Hepatocyte (in vitro differentiated cells): ENCODE results near the gene OR6B1. TPM values are rescaled to one million over a fixed set of nuclear protein-coding genes. Genes with fewer than 3 reads are reported as not detected.

ENCODE experiments used
- DNase-seq: peaks from one replicate; pipeline ENCODE4 v3.0.0-alpha.2; 2016; ENCODE audit warnings: low spot score
- H2AFZ ChIP-seq: fragments of 200-600 bp; sonication (generic); 2 replicates; pipeline ENCODE4 v1.6.0; 2016; ENCODE audit warnings: antibody characterized with exemption, mild to moderate bottlenecking
- H3K27ac ChIP-seq: fragments of 200-600 bp; sonication (generic); 2 replicates; pipeline ENCODE4 v1.5.1; 2016; ENCODE audit warnings: mild to moderate bottlenecking
- H3K27me3 ChIP-seq: fragments of 200-600 bp; sonication (generic); 2 replicates; pipeline ENCODE4 v1.6.1; 2016
- H3K36me3 ChIP-seq: fragments of 200-600 bp; sonication (generic); replicated peaks from 2 replicates; pipeline ENCODE4 v1.5.1; 2016; ENCODE audit warnings: low read depth; ENCODE audit not compliant: insufficient read depth
- H3K4me1 ChIP-seq: fragments of 200-600 bp; sonication (generic); 2 replicates; pipeline ENCODE4 v1.5.1; 2016; ENCODE audit warnings: mild to moderate bottlenecking, moderate library complexity; ENCODE audit not compliant: insufficient read depth
- H3K4me2 ChIP-seq: fragments of 200-600 bp; sonication (generic); 2 replicates; pipeline ENCODE4 v1.6.0; 2016
- H3K4me3 ChIP-seq: fragments of 200-600 bp; sonication (generic); 2 replicates; pipeline ENCODE4 v1.5.1; 2016; ENCODE audit warnings: mild to moderate bottlenecking
- H3K79me2 ChIP-seq: fragments of 200-600 bp; sonication (generic); 2 replicates; pipeline ENCODE4 v1.6.0; 2017; ENCODE audit warnings: mild to moderate bottlenecking
- H3K9me2 ChIP-seq: fragments of 200-600 bp; sonication (generic); replicated peaks from 2 replicates; pipeline ENCODE4 v1.6.0; 2017; ENCODE audit warnings: mild to moderate bottlenecking; ENCODE audit not compliant: insufficient read depth
- H3K9me3 ChIP-seq: fragments of 200-600 bp; sonication (generic); 2 replicates; pipeline ENCODE4 v1.5.1; 2016; ENCODE audit warnings: low read depth, mild to moderate bottlenecking
- H4K20me1 ChIP-seq: fragments of 200-600 bp; sonication (generic); 2 replicates; pipeline ENCODE4 v1.6.0; 2016; ENCODE audit warnings: mild to moderate bottlenecking; ENCODE audit not compliant: insufficient read depth, poor library complexity, severe bottlenecking
- EZH2 ChIP-seq: fragments of 200-600 bp; sonication (generic); IDR thresholded peaks from 2 replicates; pipeline ENCODE4 v1.6.1; 2016; ENCODE audit warnings: antibody characterized with exemption, mild to moderate bottlenecking, borderline replicate concordance
- EZH2phosphoT487 ChIP-seq: fragments of 200-600 bp; sonication (generic); IDR thresholded peaks from one replicate; pipeline ENCODE4 v1.6.1; 2018; ENCODE audit warnings: antibody characterized with exemption, mild to moderate bottlenecking, low read depth, moderate library complexity; ENCODE audit not compliant: unreplicated experiment, severe bottlenecking
- WGBS: methylation state at CpG from one replicate; pipeline ENCODE4 v1.1.6; 2016; ENCODE audit warnings: low lambda C conversion rate; ENCODE audit errors: missing lambda C conversion rate; 5-methylcytosine and 5-hydroxymethylcytosine counted together
- polyA plus RNA-seq: library from polyadenylated mRNA; unstranded; fragments of >200 nt; fragmentation: Nextera tagmentation; extraction: Ambion mirVana; gene quantifications from 2 replicates; pipeline ENCODE4 v1.2.1, GENCODE V29; 2016
- total RNA-seq: library from RNA; depleted of rRNA; stranded (reverse); fragments of >200 nt; gene quantifications from 2 replicates; pipeline ENCODE4 v1.2.3, GENCODE V29; 2014
- TF ChIP-seq, protein P1 (sequence below): fragments of 200-600 bp; sonication (generic); IDR thresholded peaks from 2 replicates; pipeline ENCODE4 v1.5.1; 2016; ENCODE audit warnings: antibody characterized with exemption, mild to moderate bottlenecking; ENCODE audit not compliant: poor library complexity

Gene OR6B1
- total and polyA plus RNA-seq, 2 experiments from 2014 or later, result 0.28 TPM; not detected in 1

- Histone ChIP-seq H3K27me3 (no peaks in the 10 kb centered on the region), H3K9me2 (no peaks in the 10 kb centered on the region), H3K4me3 (no peak overlapping the region), H4K20me1 (no peaks in the 10 kb centered on the region), H2AFZ (no peak overlapping the region), H3K79me2 (no peaks in the 10 kb centered on the region), H3K4me1 (peaks cover 6% of the 10 kb centered on the region), H3K36me3 (no peaks in the 10 kb centered on the region), H3K4me2 (no peak overlapping the region), H3K27ac (no peak overlapping the region), H3K9me3 (no peaks in the 10 kb centered on the region)
- DNase-seq, result no peak
- TF ChIP-seq EZH2phosphoT487, result no peak
- no peak for TF ChIP-seq EZH2
- TF ChIP-seq, protein P1, sequence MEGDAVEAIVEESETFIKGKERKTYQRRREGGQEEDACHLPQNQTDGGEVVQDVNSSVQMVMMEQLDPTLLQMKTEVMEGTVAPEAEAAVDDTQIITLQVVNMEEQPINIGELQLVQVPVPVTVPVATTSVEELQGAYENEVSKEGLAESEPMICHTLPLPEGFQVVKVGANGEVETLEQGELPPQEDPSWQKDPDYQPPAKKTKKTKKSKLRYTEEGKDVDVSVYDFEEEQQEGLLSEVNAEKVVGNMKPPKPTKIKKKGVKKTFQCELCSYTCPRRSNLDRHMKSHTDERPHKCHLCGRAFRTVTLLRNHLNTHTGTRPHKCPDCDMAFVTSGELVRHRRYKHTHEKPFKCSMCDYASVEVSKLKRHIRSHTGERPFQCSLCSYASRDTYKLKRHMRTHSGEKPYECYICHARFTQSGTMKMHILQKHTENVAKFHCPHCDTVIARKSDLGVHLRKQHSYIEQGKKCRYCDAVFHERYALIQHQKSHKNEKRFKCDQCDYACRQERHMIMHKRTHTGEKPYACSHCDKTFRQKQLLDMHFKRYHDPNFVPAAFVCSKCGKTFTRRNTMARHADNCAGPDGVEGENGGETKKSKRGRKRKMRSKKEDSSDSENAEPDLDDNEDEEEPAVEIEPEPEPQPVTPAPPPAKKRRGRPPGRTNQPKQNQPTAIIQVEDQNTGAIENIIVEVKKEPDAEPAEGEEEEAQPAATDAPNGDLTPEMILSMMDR, result no peak
- 87% methylated on average over 5 of the region's 5 CpGs for WGBS
Measured at GRCh38 chr7:144004703-144005102, 4.6 kb downstream of the OR6B1 start.

- Histone ChIP-seq H3K4me1 (peaks cover 6% of the 10 kb centered on the region), H3K36me3 (no peaks in the 10 kb centered on the region), H4K20me1 (no peaks in the 10 kb centered on the region), H2AFZ (no peak overlapping the region), H3K79me2 (no peaks in the 10 kb centered on the region), H3K4me3 (no peak overlapping the region), H3K27ac (no peak overlapping the region), H3K4me2 (no peak overlapping the region), H3K9me3 (no peaks in the 10 kb centered on the region), H3K27me3 (no peaks in the 10 kb centered on the region), H3K9me2 (no peaks in the 10 kb centered on the region)
- WGBS, result 33% methylated on average over 1 of the region's 1 CpG
- TF ChIP-seq, protein P1, result no peak
- TF ChIP-seq EZH2 (no peak), EZH2phosphoT487 (no peak)
- no peak for DNase-seq
Measured at GRCh38 chr7:144006029-144006691, 6.0 kb downstream of the OR6B1 start.

GRCh38 chr7:144006692-144007042, 6.5 kb downstream of the OR6B1 start:
- WGBS, result 96% methylated on average over 1 of the region's 1 CpG
- H3K4me3 ChIP-seq, result no peak overlapping the region
- H3K79me2 ChIP-seq, result no peaks in the 10 kb centered on the region
- H2AFZ ChIP-seq, result no peak overlapping the region
- no peak overlapping the region for H3K27ac ChIP-seq
- no peak for TF ChIP-seq EZH2
- TF ChIP-seq, protein P1, result no peak
- TF ChIP-seq EZH2phosphoT487, result no peak
- no peaks in the 10 kb centered on the region for H3K27me3 ChIP-seq
- peaks cover 6% of the 10 kb centered on the region for H3K4me1 ChIP-seq
- H3K9me2 ChIP-seq, result no peaks in the 10 kb centered on the region
- no peak for DNase-seq
- no peaks in the 10 kb centered on the region for H3K9me3 ChIP-seq
- H3K4me2 ChIP-seq, result no peak overlapping the region
- H4K20me1 ChIP-seq, result no peaks in the 10 kb centered on the region
- no peaks in the 10 kb centered on the region for H3K36me3 ChIP-seq
